NB4 (cell line): ENCODE data around the gene MEI1.

Experiments used
- POLR2A ChIP-seq: IDR thresholded peaks from 2 replicates; pipeline ENCODE4 v1.6.1; 2011; ENCODE audit warnings: mild to moderate bottlenecking; ENCODE audit not compliant: insufficient read length; ENCODE audit errors: extremely low read depth
- TF ChIP-seq, protein P1 (sequence below): IDR thresholded peaks from one replicate; pipeline ENCODE4 v1.5.1; 2012; ENCODE audit warnings: low read depth, low read length
- TF ChIP-seq, protein P2 (sequence below): IDR thresholded peaks from 2 replicates; pipeline ENCODE4 v1.6.1; 2011; ENCODE audit warnings: low read depth, low read length

DNA sequence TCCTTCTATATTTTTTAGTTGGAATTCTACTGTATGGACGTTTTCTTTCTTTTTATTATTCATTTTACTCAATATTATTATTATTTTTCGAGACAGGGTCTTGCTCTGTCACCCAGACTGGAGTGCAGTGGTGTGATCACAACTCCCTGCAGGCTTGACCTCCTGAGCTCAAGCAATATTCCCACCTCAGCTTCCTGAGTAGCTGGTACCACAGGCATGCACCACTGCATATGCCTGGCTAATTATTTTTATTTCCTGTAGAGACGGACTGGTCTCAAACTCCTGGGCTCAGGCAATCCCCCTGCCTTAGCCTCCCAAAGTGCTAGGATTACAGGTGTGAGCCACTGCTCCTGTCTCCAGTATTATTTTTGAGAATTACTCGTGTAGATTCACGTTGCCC lies 67.2 kb downstream of the MEI1 start:
- TF ChIP-seq, protein P1, sequence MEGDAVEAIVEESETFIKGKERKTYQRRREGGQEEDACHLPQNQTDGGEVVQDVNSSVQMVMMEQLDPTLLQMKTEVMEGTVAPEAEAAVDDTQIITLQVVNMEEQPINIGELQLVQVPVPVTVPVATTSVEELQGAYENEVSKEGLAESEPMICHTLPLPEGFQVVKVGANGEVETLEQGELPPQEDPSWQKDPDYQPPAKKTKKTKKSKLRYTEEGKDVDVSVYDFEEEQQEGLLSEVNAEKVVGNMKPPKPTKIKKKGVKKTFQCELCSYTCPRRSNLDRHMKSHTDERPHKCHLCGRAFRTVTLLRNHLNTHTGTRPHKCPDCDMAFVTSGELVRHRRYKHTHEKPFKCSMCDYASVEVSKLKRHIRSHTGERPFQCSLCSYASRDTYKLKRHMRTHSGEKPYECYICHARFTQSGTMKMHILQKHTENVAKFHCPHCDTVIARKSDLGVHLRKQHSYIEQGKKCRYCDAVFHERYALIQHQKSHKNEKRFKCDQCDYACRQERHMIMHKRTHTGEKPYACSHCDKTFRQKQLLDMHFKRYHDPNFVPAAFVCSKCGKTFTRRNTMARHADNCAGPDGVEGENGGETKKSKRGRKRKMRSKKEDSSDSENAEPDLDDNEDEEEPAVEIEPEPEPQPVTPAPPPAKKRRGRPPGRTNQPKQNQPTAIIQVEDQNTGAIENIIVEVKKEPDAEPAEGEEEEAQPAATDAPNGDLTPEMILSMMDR = no peak
- TF ChIP-seq POLR2A = no peak
- TF ChIP-seq, protein P2, sequence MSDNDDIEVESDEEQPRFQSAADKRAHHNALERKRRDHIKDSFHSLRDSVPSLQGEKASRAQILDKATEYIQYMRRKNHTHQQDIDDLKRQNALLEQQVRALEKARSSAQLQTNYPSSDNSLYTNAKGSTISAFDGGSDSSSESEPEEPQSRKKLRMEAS = no peak
